GM23338 (cell line): ENCODE measurements around the gene GFPT2. TPM values are rescaled to one million over a fixed set of nuclear protein-coding genes. Genes with fewer than 3 reads are reported as not detected.

Experiments
- EZH2 ChIP-seq: fragments of 200-600 bp; sonication (generic); IDR thresholded peaks from one replicate; pipeline ENCODE4 v1.8.0; 2017; ENCODE audit warnings: antibody characterized with exemption, mild to moderate bottlenecking, low read depth; ENCODE audit not compliant: unreplicated experiment
- EZH2phosphoT487 ChIP-seq: fragments of 200-600 bp; sonication (generic); IDR thresholded peaks from one replicate; pipeline ENCODE4 v1.8.1; 2018; ENCODE audit warnings: antibody characterized with exemption; ENCODE audit not compliant: unreplicated experiment
- JUNB ChIP-seq: IDR thresholded peaks from one replicate; pipeline ENCODE4 v1.6.1; 2016; ENCODE audit warnings: antibody characterized with exemption; ENCODE audit not compliant: unreplicated experiment
- POLR2AphosphoS5 ChIP-seq: IDR thresholded peaks from 2 replicates; pipeline ENCODE4 v1.6.1; 2016; ENCODE audit warnings: antibody characterized with exemption, low read depth
- STAT1 ChIP-seq: IDR thresholded peaks from one replicate; pipeline ENCODE4 v1.6.1; 2016; ENCODE audit warnings: antibody characterized with exemption; ENCODE audit not compliant: unreplicated experiment
- ZNF114 ChIP-seq: fragments of 250-450 bp; sonication (Bioruptor Pico); IDR thresholded peaks from 2 replicates; pipeline ENCODE4 v1.5.0; 2020; ENCODE audit warnings: mild to moderate bottlenecking, moderate library complexity
- ZNF331 ChIP-seq: fragments of 250-450 bp; sonication (Bioruptor Pico); IDR thresholded peaks from 2 replicates; pipeline ENCODE4 v1.5.0; 2020; ENCODE audit warnings: low read depth, mild to moderate bottlenecking, moderate library complexity
- polyA plus RNA-seq: library from polyadenylated mRNA; unstranded; fragments of >200 nt; fragmentation: Nextera tagmentation; extraction: Ambion mirVana; gene quantifications from 2 replicates; pipeline ENCODE4 v1.2.1, GENCODE V29; 2016
- total RNA-seq: library from RNA; depleted of rRNA; stranded (reverse); fragments of >200 nt; shearing (Covaris generic); gene quantifications from 2 replicates; pipeline ENCODE4 v1.2.3, GENCODE V29; 2014
- TF ChIP-seq, protein P1 (sequence below): fragments of 250-450 bp; sonication (Bioruptor Pico); IDR thresholded peaks from 2 replicates; pipeline ENCODE4 v1.5.0; 2020; ENCODE audit warnings: mild to moderate bottlenecking, moderate library complexity
- TF ChIP-seq, protein P2 (sequence below), 2 experiments: fragments of 200-600 bp in 1 of 2; sonication (generic) in 1 of 2; conservative IDR thresholded peaks; 2 replicates each; pipeline versions ENCODE4 v1.5.1 to v1.6.1; 2016 to 2017; ENCODE audit warnings: antibody characterized with exemption in 2 of 2, low read depth in 2 of 2, mild to moderate bottlenecking in 2 of 2, moderate library complexity in 1 of 2
- TF ChIP-seq, protein P3 (sequence below): IDR thresholded peaks from 2 replicates; pipeline ENCODE4 v1.6.1; 2016; ENCODE audit warnings: antibody characterized with exemption

GFPT2 gene
- total and polyA plus RNA-seq, 2 experiments from 2014 or later = 82.6 to 120 TPM

DNA sequence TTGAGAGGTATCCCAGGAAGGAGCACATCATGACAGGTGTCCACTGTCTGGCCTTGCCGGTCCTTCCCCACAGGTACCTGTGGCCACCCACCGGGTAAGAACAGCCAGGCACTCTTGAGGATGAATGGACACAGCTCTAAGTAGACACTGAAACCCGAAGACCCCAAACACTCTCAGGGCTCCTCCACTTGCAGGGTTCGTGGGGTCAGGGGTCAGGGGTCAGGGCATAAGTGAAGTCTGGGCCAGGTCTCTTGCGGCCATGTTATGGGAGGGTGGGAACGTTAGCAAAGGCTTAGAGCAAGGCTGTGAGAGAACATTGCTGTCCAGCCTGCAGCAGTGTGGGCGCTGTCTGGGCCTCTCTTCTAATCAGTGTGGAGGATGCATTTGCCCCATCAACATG is 101.2 kb downstream of the GFPT2 start (continued):
- TF ChIP-seq, protein P1, sequence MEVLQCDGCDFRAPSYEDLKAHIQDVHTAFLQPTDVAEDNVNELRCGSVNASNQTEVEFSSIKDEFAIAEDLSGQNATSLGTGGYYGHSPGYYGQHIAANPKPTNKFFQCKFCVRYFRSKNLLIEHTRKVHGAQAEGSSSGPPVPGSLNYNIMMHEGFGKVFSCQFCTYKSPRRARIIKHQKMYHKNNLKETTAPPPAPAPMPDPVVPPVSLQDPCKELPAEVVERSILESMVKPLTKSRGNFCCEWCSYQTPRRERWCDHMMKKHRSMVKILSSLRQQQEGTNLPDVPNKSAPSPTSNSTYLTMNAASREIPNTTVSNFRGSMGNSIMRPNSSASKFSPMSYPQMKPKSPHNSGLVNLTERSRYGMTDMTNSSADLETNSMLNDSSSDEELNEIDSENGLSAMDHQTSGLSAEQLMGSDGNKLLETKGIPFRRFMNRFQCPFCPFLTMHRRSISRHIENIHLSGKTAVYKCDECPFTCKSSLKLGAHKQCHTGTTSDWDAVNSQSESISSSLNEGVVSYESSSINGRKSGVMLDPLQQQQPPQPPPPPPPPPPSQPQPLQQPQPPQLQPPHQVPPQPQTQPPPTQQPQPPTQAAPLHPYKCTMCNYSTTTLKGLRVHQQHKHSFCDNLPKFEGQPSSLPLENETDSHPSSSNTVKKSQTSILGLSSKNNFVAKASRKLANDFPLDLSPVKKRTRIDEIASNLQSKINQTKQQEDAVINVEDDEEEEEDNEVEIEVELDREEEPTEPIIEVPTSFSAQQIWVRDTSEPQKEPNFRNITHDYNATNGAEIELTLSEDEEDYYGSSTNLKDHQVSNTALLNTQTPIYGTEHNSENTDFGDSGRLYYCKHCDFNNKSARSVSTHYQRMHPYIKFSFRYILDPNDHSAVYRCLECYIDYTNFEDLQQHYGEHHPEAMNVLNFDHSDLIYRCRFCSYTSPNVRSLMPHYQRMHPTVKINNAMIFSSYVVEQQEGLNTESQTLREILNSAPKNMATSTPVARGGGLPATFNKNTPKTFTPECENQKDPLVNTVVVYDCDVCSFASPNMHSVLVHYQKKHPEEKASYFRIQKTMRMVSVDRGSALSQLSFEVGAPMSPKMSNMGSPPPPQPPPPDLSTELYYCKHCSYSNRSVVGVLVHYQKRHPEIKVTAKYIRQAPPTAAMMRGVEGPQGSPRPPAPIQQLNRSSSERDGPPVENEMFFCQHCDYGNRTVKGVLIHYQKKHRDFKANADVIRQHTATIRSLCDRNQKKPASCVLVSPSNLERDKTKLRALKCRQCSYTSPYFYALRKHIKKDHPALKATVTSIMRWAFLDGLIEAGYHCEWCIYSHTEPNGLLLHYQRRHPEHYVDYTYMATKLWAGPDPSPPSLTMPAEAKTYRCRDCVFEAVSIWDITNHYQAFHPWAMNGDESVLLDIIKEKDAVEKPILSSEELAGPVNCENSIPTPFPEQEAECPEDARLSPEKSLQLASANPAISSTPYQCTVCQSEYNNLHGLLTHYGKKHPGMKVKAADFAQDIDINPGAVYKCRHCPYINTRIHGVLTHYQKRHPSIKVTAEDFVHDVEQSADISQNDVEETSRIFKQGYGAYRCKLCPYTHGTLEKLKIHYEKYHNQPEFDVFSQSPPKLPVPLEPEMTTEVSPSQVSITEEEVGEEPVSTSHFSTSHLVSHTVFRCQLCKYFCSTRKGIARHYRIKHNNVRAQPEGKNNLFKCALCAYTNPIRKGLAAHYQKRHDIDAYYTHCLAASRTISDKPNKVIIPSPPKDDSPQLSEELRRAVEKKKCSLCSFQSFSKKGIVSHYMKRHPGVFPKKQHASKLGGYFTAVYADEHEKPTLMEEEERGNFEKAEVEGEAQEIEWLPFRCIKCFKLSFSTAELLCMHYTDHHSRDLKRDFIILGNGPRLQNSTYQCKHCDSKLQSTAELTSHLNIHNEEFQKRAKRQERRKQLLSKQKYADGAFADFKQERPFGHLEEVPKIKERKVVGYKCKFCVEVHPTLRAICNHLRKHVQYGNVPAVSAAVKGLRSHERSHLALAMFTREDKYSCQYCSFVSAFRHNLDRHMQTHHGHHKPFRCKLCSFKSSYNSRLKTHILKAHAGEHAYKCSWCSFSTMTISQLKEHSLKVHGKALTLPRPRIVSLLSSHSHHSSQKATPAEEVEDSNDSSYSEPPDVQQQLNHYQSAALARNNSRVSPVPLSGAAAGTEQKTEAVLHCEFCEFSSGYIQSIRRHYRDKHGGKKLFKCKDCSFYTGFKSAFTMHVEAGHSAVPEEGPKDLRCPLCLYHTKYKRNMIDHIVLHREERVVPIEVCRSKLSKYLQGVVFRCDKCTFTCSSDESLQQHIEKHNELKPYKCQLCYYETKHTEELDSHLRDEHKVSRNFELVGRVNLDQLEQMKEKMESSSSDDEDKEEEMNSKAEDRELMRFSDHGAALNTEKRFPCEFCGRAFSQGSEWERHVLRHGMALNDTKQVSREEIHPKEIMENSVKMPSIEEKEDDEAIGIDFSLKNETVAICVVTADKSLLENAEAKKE (CRISPR knock-in tag) = no peak
- no peak for TF ChIP-seq JUNB
- no peak for TF ChIP-seq EZH2
- TF ChIP-seq ZNF114 (CRISPR knock-in tag) = no peak
- TF ChIP-seq, protein P2, sequence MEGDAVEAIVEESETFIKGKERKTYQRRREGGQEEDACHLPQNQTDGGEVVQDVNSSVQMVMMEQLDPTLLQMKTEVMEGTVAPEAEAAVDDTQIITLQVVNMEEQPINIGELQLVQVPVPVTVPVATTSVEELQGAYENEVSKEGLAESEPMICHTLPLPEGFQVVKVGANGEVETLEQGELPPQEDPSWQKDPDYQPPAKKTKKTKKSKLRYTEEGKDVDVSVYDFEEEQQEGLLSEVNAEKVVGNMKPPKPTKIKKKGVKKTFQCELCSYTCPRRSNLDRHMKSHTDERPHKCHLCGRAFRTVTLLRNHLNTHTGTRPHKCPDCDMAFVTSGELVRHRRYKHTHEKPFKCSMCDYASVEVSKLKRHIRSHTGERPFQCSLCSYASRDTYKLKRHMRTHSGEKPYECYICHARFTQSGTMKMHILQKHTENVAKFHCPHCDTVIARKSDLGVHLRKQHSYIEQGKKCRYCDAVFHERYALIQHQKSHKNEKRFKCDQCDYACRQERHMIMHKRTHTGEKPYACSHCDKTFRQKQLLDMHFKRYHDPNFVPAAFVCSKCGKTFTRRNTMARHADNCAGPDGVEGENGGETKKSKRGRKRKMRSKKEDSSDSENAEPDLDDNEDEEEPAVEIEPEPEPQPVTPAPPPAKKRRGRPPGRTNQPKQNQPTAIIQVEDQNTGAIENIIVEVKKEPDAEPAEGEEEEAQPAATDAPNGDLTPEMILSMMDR (conservative IDR thresholded peaks at IDR 0.05; ENCODE audit: low read depth in 2 of 2) = no peak
- TF ChIP-seq ZNF331 (CRISPR knock-in tag) = no peak
- TF ChIP-seq, protein P3, sequence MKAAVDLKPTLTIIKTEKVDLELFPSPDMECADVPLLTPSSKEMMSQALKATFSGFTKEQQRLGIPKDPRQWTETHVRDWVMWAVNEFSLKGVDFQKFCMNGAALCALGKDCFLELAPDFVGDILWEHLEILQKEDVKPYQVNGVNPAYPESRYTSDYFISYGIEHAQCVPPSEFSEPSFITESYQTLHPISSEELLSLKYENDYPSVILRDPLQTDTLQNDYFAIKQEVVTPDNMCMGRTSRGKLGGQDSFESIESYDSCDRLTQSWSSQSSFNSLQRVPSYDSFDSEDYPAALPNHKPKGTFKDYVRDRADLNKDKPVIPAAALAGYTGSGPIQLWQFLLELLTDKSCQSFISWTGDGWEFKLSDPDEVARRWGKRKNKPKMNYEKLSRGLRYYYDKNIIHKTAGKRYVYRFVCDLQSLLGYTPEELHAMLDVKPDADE = no peak
- TF ChIP-seq POLR2AphosphoS5 = no peak
- TF ChIP-seq EZH2phosphoT487 = no peak
- no peak for TF ChIP-seq STAT1
